T-cell (primary cell): Measurements from ENCODE around the gene TK2. TPM values are rescaled to one million over a fixed set of nuclear protein-coding genes. Genes with fewer than 3 reads are reported as not detected.

Experiments
- ATAC-seq, 4 experiments: fragments of 200-7000 bp in 3 of 4; fragments of 150-1000 bp in 1 of 4; cut with Tn5 transposase; replicated peaks in 1 of 4; 1 replicate in 3 of 4; 2 replicates in 1 of 4; pipeline ENCODE4 v1.10.0; 2021; ENCODE audit warnings: moderate library complexity in 3 of 4, mild to moderate bottlenecking in 2 of 4, moderate number of reproducible peaks in 1 of 4
- CTCF ChIA-PET, 2 donors: fragments of 300-600 bp; sonication (Branson Sonifier 250); formaldehyde crosslinking; loops; one replicate each; lab custom pipeline; 2022; ENCODE audit warnings: antibody characterized with exemption in 2 of 2; lab: Charles Lee
- POLR2A ChIA-PET, 2 donors: fragments of 300-600 bp; sonication (Branson Sonifier 250); formaldehyde crosslinking; loops; one replicate each; lab custom pipeline; 2022; ENCODE audit warnings: antibody characterized with exemption in 2 of 2; lab: Charles Lee
- DNase-seq, 35 experiments: peaks; one replicate each; pipeline versions ENCODE4 v3.0.0 to v3.0.0-alpha.2; 2013 to 2023
- H3K27ac ChIP-seq: one replicate; pipeline ENCODE4 v1.5.1; 2013; ENCODE audit warnings: low read length
- H3K27me3 ChIP-seq, 2 experiments: replicated peaks in 1 of 2; 1 replicate in 1 of 2; 2 replicates in 1 of 2; pipeline versions ENCODE4 v1.6.1 to v1.7.0; 2013; ENCODE audit warnings: low read length in 1 of 2, mixed read lengths in 1 of 2; ENCODE audit not compliant: control insufficient read depth in 2 of 2, insufficient read depth in 2 of 2; ENCODE audit errors: extremely low read depth in 1 of 2
- H3K36me3 ChIP-seq, 2 donors: 1 replicate in 1 of 2; 2 replicates in 1 of 2; pipeline versions ENCODE4 v1.6.1 to v1.7.0; 2013; ENCODE audit warnings: low read length in 1 of 2; ENCODE audit not compliant: control insufficient read depth in 2 of 2, insufficient read depth in 1 of 2; ENCODE audit errors: extremely low read depth in 1 of 2
- H3K4me1 ChIP-seq, 2 experiments: 1 replicate in 1 of 2; 2 replicates in 1 of 2; pipeline versions ENCODE4 v1.6.1 to v1.7.0; 2013; ENCODE audit warnings: low read length in 2 of 2, mixed read lengths in 1 of 2; ENCODE audit not compliant: insufficient read depth in 2 of 2, control insufficient read depth in 1 of 2; ENCODE audit errors: extremely low read depth in 1 of 2
- H3K4me3 ChIP-seq, 2 donors: 1 replicate in 1 of 2; 2 replicates in 1 of 2; pipeline versions ENCODE4 v1.5.1 to v1.7.0; 2013; ENCODE audit warnings: mild to moderate bottlenecking in 2 of 2, low read length in 1 of 2, moderate library complexity in 1 of 2; ENCODE audit not compliant: control insufficient read depth in 1 of 2; ENCODE audit errors: extremely low read depth in 1 of 2
- H3K9me3 ChIP-seq: 2 replicates; pipeline ENCODE4 v1.7.0; 2013
- H3K27ac Mint-ChIP-seq, 2 donors: one replicate each; pipeline ENCODE4 v1.8.0; 2020 to 2021; ENCODE audit warnings: mild to moderate bottlenecking in 2 of 2, mixed read lengths in 2 of 2
- H3K27me3 Mint-ChIP-seq, 2 donors: one replicate each; pipeline ENCODE4 v1.8.0; 2021 to 2022; ENCODE audit warnings: mixed read lengths in 2 of 2
- H3K36me3 Mint-ChIP-seq: one replicate; pipeline ENCODE4 v1.8.0; 2021; ENCODE audit warnings: mixed read lengths
- H3K4me1 Mint-ChIP-seq, 3 donors: one replicate each; pipeline ENCODE4 v1.8.0; 2020 to 2022; ENCODE audit warnings: mixed read lengths in 3 of 3, mild to moderate bottlenecking in 1 of 3
- H3K4me3 Mint-ChIP-seq, 3 donors: one replicate each; pipeline ENCODE4 v1.8.0; 2020 to 2022; ENCODE audit warnings: mild to moderate bottlenecking in 3 of 3, mixed read lengths in 3 of 3, moderate library complexity in 3 of 3
- H3K9me3 Mint-ChIP-seq, 3 donors: one replicate each; pipeline ENCODE4 v1.8.0; 2020 to 2022; ENCODE audit warnings: mixed read lengths in 3 of 3
- WGBS: methylation state at CpG from one replicate; pipeline ENCODE4 v1.1.5; 2013; ENCODE audit warnings: missing lambda C conversion rate; ENCODE audit not compliant: insufficient coverage; 5-methylcytosine and 5-hydroxymethylcytosine counted together
- total RNA-seq, 35 experiments: library from RNA in 6 of 35; stranded (reverse) in 6 of 35; fragments of 120-200 nt in 1 of 35; gene quantifications; one replicate each; pipeline versions ENCODE4 v1.2.1 to v1.2.4 and lab custom pipeline; 2013 to 2026

The TK2 gene
- total RNA-seq, 5 donors from 2014 or later (not counting 1 experiment from before 2014, with no cell fraction given) = 4.6 to 10.8 (median 8.4) TPM

- CTCF ChIA-PET = no interaction called here
- H3K4me1 Mint-ChIP-seq = peaks cover 20 to 27% (median 25%) of the 10 kb centered on the region in 3 donors
- no peaks in the 10 kb centered on the region for H3K27me3 ChIP-seq
- POLR2A ChIA-PET = no interaction called here
- no peak overlapping the region for H3K4me3 ChIP-seq
- H3K36me3 ChIP-seq = no peaks in the 10 kb centered on the region
- no peak overlapping the region for H3K27ac ChIP-seq
- H3K4me3 Mint-ChIP-seq = no peak overlapping the region
- peaks cover 9% of the 10 kb centered on the region for H3K36me3 Mint-ChIP-seq
- 78% methylated on average over 6 of the region's 6 CpGs for WGBS
- peaks cover 8 to 26% of the 10 kb centered on the region in 2 experiments for H3K4me1 ChIP-seq
- H3K27ac Mint-ChIP-seq = peak overlapping the region; percentile 58 to 62
- H3K9me3 Mint-ChIP-seq = no peaks in the 10 kb centered on the region
- no peaks in the 10 kb centered on the region for H3K9me3 ChIP-seq
- no peak for ATAC-seq
- no peak for DNase-seq
- H3K27me3 Mint-ChIP-seq = no peaks in the 10 kb centered on the region
Observed at GRCh38 chr16:66529475-66529874, 20.4 kb downstream of the TK2 start.

- peaks cover 16 to 38% of the 10 kb centered on the region in 2 experiments for H3K4me1 ChIP-seq
- peaks cover 32 to 39% (median 37%) of the 10 kb centered on the region in 3 donors for H3K4me1 Mint-ChIP-seq
- H3K27ac Mint-ChIP-seq = peak overlapping the region; percentile 15 to 56
- no peak overlapping the region for H3K4me3 ChIP-seq
- ATAC-seq (no peak), DNase-seq (no peak)
- no peaks in the 10 kb centered on the region for H3K27me3 Mint-ChIP-seq
- no peak overlapping the region for H3K4me3 Mint-ChIP-seq
- no peaks in the 10 kb centered on the region for H3K27me3 ChIP-seq
- ChIA-PET POLR2A (no interaction called here), CTCF (no interaction called here)
- peaks cover 7% of the 10 kb centered on the region for H3K36me3 Mint-ChIP-seq
- WGBS = 100% methylated on average over 4 of the region's 5 CpGs
- H3K27ac ChIP-seq = no peak overlapping the region
- H3K36me3 ChIP-seq = no peaks in the 10 kb centered on the region
- H3K9me3 Mint-ChIP-seq = no peaks in the 10 kb centered on the region
- no peaks in the 10 kb centered on the region for H3K9me3 ChIP-seq
Observed at GRCh38 chr16:66528294-66528693, 21.6 kb downstream of the TK2 start.

- H3K4me3 Mint-ChIP-seq = peak overlapping the region in 1 of 3 donors; percentile 69
- peaks cover 7% of the 10 kb centered on the region for H3K36me3 Mint-ChIP-seq
- DNase-seq (peak in 3 of 35 experiments; percentile 9 to 38 (median 12)), ATAC-seq (no peak)
- no peaks in the 10 kb centered on the region for H3K27me3 Mint-ChIP-seq
- H3K9me3 Mint-ChIP-seq = no peaks in the 10 kb centered on the region
- Histone ChIP-seq H3K4me1 (peaks cover 41 to 65% of the 10 kb centered on the region in 2 experiments), H3K9me3 (no peaks in the 10 kb centered on the region), H3K36me3 (no peaks in the 10 kb centered on the region), H3K27me3 (no peaks in the 10 kb centered on the region), H3K4me3 (no peak overlapping the region), H3K27ac (peak overlapping the region; percentile 68)
- 81% methylated on average over 6 of the region's 9 CpGs for WGBS
- POLR2A ChIA-PET = no interaction called here
- H3K27ac Mint-ChIP-seq = peak overlapping the region; percentile 96 to 99
- peaks cover 59 to 66% (median 64%) of the 10 kb centered on the region in 3 donors for H3K4me1 Mint-ChIP-seq
- CTCF ChIA-PET = interaction anchor here (1.1 to 1.2 kb wide), 2 partner anchors 26 to 83 kb away, joined by 3 read pairs; partner anchors contain the start of gene CKLF (in 1 of the 2)
Observed at GRCh38 chr16:66525396-66526180, 24.3 kb downstream of the TK2 start.

GRCh38 chr16:66524601-66525164, 25.2 kb downstream of the TK2 start:
- peaks cover 65 to 75% (median 73%) of the 10 kb centered on the region in 3 donors for H3K4me1 Mint-ChIP-seq
- Histone ChIP-seq H3K27ac (peak overlapping the region; percentile 68), H3K27me3 (no peaks in the 10 kb centered on the region), H3K4me3 (no peak overlapping the region), H3K4me1 (peaks cover 50 to 74% of the 10 kb centered on the region in 2 experiments), H3K9me3 (no peaks in the 10 kb centered on the region), H3K36me3 (no peaks in the 10 kb centered on the region)
- no peaks in the 10 kb centered on the region for H3K27me3 Mint-ChIP-seq
- ChIA-PET CTCF (interaction anchor here (1.1 to 4.7 kb wide), 3 partner anchors 27 to 84 kb away, joined by 3 to 17 read pairs (median 3); partner anchors contain the start of gene CKLF (in 2 of the 2)), POLR2A (no interaction called here)
- peak overlapping the region; percentile 96 to 99 for H3K27ac Mint-ChIP-seq
- H3K4me3 Mint-ChIP-seq = peak overlapping the region; percentile 13 to 69 (median 21)
- 0% methylated on average over 1 of the region's 6 CpGs for WGBS
- peaks cover 7% of the 10 kb centered on the region for H3K36me3 Mint-ChIP-seq
- DNase-seq (peak in 17 of 35 experiments; percentile 7 to 64 (median 32)), ATAC-seq (peak in 3 of 4 experiments; percentile 3 to 30 (median 10))
- H3K9me3 Mint-ChIP-seq = no peaks in the 10 kb centered on the region

- H3K36me3 Mint-ChIP-seq = peaks cover 5% of the 10 kb centered on the region
- peak overlapping the region; percentile 96 to 99 for H3K27ac Mint-ChIP-seq
- no peaks in the 10 kb centered on the region for H3K27me3 Mint-ChIP-seq
- peak overlapping the region; percentile 64 to 75 (median 69) for H3K4me3 Mint-ChIP-seq
- Histone ChIP-seq H3K4me1 (peaks cover 53 to 79% of the 10 kb centered on the region in 2 experiments), H3K9me3 (no peaks in the 10 kb centered on the region), H3K27me3 (no peaks in the 10 kb centered on the region), H3K27ac (peak overlapping the region; percentile 68), H3K4me3 (peak overlapping the region in 1 of 2 donors; percentile 42), H3K36me3 (no peaks in the 10 kb centered on the region)
- DNase-seq (peak in 29 of 35 experiments; percentile 18 to 72 (median 38)), ATAC-seq (peak; percentile 48 to 76 (median 56))
- ChIA-PET POLR2A (no interaction called here), CTCF (interaction anchor here in 1 of 2 donors (4.7 kb wide), 1 partner anchor 28 kb away, joined by 17 read pairs; the partner anchor contains the start of gene CKLF)
- 24% methylated on average over 8 of the region's 9 CpGs for WGBS
- no peaks in the 10 kb centered on the region for H3K9me3 Mint-ChIP-seq
- peaks cover 72 to 81% (median 79%) of the 10 kb centered on the region in 3 donors for H3K4me1 Mint-ChIP-seq
Observed at GRCh38 chr16:66523861-66524354, 26.0 kb downstream of the TK2 start.
